NB4 (cell line): ENCODE data around the gene LYSMD2.

Source experiments
- DNase-seq: peaks from one replicate; pipeline ENCODE4 v3.0.0; 2010; ENCODE audit warnings: low read depth
- H3K4me3 ChIP-seq: one replicate; pipeline ENCODE4 v1.5.1; 2011; ENCODE audit warnings: mild to moderate bottlenecking, low read depth, low read length, moderate library complexity
- MYC ChIP-seq: IDR thresholded peaks from 2 replicates; pipeline ENCODE4 v1.6.1; 2011; ENCODE audit warnings: low read depth, low read length
- POLR2A ChIP-seq: IDR thresholded peaks from 2 replicates; pipeline ENCODE4 v1.6.1; 2011; ENCODE audit warnings: mild to moderate bottlenecking; ENCODE audit not compliant: insufficient read length; ENCODE audit errors: extremely low read depth
- TF ChIP-seq, protein P1 (sequence below): IDR thresholded peaks from 2 replicates; pipeline ENCODE4 v1.6.1; 2011; ENCODE audit warnings: low read depth, low read length
- TF ChIP-seq, protein P2 (sequence below): IDR thresholded peaks from one replicate; pipeline ENCODE4 v1.5.1; 2012; ENCODE audit warnings: low read depth, low read length

The LYSMD2 gene

DNA sequence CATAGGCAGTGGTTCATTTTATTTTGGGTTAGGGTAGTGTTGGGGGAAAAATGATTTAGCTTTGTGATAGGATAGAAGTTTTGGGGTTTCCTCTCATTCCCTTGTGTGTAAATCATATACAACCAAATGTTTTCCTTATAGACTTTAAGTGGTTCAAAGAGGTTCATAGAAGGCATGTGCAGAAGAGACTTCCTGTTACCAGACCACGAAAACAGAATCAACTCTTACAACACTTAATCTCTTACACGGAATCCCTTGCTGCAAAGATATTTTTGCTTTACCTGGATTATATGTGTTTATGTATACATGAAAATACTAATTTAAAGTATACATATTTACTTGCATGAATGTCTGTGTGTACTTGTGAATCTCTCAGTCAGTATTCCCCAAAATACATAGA lies 16.8 kb upstream of the LYSMD2 start:
- DNase-seq = peak; percentile 61
- TF ChIP-seq POLR2A = no peak
- TF ChIP-seq, protein P1, sequence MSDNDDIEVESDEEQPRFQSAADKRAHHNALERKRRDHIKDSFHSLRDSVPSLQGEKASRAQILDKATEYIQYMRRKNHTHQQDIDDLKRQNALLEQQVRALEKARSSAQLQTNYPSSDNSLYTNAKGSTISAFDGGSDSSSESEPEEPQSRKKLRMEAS = no peak
- no peak overlapping the region for H3K4me3 ChIP-seq

DNA sequence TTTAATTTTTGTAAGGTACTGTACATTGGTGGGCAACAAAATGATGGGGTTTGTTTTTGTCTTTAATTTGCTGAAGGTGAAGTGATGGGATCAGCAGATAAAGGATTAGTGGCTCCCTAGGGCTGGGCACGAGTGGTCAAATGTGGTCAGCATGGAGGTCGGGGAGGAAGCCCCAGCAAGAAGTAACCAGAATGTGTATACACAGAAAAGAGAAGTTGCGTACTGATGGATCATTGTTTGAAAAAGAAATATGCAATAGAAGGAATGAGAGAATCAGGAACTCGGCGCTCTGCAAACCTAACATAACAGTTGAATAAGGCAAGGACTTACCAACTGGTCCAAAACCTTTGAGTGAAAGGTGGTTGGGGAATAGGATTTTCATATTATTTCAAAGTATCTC lies 15.4 kb upstream of the LYSMD2 start:
- H3K4me3 ChIP-seq = no peak overlapping the region
- DNase-seq = peak; percentile 66
- no peak for TF ChIP-seq POLR2A
- TF ChIP-seq, protein P2, sequence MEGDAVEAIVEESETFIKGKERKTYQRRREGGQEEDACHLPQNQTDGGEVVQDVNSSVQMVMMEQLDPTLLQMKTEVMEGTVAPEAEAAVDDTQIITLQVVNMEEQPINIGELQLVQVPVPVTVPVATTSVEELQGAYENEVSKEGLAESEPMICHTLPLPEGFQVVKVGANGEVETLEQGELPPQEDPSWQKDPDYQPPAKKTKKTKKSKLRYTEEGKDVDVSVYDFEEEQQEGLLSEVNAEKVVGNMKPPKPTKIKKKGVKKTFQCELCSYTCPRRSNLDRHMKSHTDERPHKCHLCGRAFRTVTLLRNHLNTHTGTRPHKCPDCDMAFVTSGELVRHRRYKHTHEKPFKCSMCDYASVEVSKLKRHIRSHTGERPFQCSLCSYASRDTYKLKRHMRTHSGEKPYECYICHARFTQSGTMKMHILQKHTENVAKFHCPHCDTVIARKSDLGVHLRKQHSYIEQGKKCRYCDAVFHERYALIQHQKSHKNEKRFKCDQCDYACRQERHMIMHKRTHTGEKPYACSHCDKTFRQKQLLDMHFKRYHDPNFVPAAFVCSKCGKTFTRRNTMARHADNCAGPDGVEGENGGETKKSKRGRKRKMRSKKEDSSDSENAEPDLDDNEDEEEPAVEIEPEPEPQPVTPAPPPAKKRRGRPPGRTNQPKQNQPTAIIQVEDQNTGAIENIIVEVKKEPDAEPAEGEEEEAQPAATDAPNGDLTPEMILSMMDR = no peak
- TF ChIP-seq, protein P1 = 0 out of 2 replicates have a peak, but pooled peaks have one; percentile 21
- TF ChIP-seq MYC = no peak

DNA sequence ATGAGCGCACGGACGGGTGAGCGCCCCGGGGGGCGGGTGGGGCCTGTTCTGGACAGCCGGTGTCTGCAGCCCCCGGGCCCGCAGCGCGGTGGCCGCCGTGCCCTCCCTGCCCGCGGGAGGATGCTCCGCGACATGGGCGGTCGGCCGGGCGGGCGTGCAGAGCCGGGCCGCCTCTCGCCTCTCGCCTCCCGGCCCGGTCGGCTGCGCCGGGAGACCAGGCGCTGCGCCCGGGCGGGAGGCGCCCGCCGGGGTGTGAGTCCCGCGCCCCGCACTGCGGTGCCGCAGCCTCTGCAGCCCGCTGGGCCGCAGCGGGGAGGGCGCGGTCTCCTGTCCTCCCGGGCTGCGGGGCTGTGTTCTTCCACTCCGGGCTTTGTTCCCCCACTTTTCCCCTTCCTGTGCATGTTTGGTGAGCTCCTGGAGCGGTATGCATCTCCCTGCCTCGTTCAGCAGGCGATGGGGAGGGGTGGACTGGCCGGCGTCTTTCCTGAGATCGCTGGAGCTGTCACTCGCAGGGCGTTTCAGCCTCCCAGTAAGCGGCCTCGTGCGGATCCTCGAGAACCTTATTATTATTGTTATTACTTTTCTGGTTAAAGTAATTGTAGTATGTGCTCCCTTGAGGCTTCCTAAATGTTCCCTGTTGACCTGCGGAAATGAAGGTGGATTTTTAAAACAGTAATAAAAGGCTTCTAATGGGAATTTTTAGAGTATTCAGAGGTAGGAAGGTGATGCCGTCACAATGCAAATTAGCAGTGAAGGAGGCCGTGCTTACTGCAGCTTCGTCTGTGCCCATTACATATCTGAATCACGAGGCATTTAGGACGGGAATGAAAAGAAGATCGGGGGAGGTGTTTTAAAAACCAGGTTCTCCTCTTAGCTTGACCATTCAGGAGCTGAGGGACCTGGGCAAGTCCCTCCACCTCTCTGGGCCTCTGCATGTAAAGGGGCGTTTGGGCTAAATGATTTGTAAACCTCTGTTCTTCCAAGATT lies 14.5 kb upstream of the LYSMD2 start:
- DNase-seq = peak; percentile 73
- TF ChIP-seq MYC (peak; percentile 23; the same call in 1 of the 2 replicates), POLR2A (peak; percentile 54)
- TF ChIP-seq, protein P1 = peak; percentile 32; the same call in 1 of the 2 replicates
- TF ChIP-seq, protein P2 = no peak
- H3K4me3 ChIP-seq = peak overlapping the region; percentile 57

DNA sequence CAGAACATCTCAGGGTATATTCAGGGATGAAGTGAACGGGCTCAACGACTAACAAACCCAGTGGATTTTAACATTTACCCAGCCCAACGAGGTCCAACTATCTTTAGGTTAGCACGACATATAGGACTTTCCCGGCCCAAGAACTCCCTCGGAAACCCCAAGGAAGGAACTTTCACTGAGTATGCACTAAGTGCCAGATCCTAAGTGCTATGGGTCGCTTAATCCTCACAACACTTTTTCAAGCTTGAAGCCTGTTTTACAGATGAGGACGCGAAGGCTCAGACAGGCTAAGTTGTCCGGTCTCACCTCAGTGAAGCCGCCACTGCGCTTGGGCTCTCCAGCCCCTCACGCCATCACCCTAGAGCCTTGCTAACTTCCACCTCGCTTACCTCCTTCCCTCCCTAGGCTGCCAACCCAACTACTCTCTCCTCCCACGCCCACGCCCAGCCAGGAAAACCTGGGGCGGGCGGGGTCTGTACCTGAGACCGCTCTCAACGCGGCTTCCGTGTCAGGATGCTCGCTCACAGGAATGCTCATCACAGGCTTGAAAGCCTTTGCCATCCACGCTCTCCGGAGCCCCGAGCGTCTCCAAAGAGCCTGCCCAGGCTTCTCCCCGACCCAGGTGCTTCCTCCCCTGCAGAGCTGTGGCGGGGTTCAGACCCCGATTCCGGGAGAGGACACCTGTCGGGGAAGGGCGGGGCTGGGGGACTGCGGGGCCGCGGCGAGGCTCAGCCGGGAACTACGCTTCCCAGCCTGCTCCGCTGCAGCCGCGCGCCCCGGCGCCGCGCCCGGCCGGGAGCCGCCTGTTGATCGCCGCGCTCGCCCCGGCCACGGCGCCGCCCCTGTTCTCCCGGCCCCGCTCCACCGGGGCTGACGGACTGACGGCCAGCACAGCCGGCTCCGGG lies 13.6 kb upstream of the LYSMD2 start, which contains the start of gene TMOD2:
TSS of gene TMOD2 (plus strand) at position 806 of the 905 bp plus-strand sequence. CDS start 14,845 bp downstream, outside the sequence.
- peak; percentile 59 for DNase-seq
- TF ChIP-seq MYC (no peak; the same call in 1 of the 2 replicates), POLR2A (no peak)
- TF ChIP-seq, protein P2 = no peak
- TF ChIP-seq, protein P1 = no peak
- H3K4me3 ChIP-seq = peak within 1 kb of the TSS; percentile 57

DNA sequence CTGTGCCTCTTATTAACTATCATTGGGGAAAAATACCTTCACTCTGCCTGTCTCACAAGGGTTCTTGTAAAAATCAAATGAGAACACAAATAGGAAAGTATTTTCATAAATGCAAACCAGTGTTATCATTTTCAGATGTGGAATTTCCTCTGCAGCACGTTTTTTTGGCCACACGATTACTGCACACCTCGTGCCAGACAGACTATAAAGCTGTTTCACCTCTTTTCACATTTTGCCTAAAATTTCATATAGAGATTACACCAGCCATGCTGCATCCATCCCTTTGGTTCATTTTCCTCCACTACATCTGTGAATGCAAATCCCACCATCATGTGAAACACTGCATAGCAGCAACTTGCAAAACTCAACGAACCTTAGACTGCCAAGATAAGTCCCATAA lies 12.7 kb upstream of the LYSMD2 start:
- no peak for DNase-seq
- no peak for TF ChIP-seq MYC
- TF ChIP-seq, protein P2 = no peak
- TF ChIP-seq, protein P1 = no peak
- no peak for TF ChIP-seq POLR2A
- no peak overlapping the region for H3K4me3 ChIP-seq
